Body of pancreas (tissue), 4 donors: ENCODE data around the gene FSD2.

Source experiments
- CTCF ChIP-seq, 7 experiments: fragments of 450-650 bp in 4 of 7; fragments of 200-600 bp in 3 of 7; sonication (generic) in 3 of 7; IDR thresholded peaks; one replicate each; pipeline ENCODE4 v1.5.1; 2016 to 2019; ENCODE audit warnings: antibody characterized with exemption in 7 of 7
- POLR2A ChIP-seq, 3 donors: fragments of 450-650 bp; IDR thresholded peaks; one replicate each; pipeline ENCODE4 v1.6.1; 2016; ENCODE audit warnings: antibody characterized with exemption in 3 of 3, mild to moderate bottlenecking in 2 of 3

- no peak for TF ChIP-seq CTCF (IDR thresholded peaks at IDR 0.05)
- TF ChIP-seq POLR2A (IDR thresholded peaks at IDR 0.05), result no peak
Measured at GRCh38 chr15:82830427-82831173, 24.7 kb upstream of the FSD2 start.
